Loucy (cell line): ENCODE data around the gene KLK15.
A peak's percentile ranks its signal among the peaks of the same experiment; 100 is the strongest.

Source experiments
- H2AFZ ChIP-seq: fragments of 200-600 bp; sonication (generic); 2 replicates; pipeline ENCODE4 v1.6.0; 2016; ENCODE audit warnings: antibody characterized with exemption, mild to moderate bottlenecking, low read length, moderate library complexity
- H3F3A ChIP-seq: fragments of 200-600 bp; 2 replicates; pipeline ENCODE4 v1.6.0; 2016; ENCODE audit warnings: antibody characterized with exemption, low read depth, mild to moderate bottlenecking
- H3K27me3 ChIP-seq: fragments of 200-600 bp; sonication (generic); 2 replicates; pipeline ENCODE4 v1.6.1; 2014; ENCODE audit warnings: low read length, mild to moderate bottlenecking; ENCODE audit not compliant: insufficient read depth, poor library complexity, severe bottlenecking
- H3K36me3 ChIP-seq: fragments of 200-600 bp; sonication (generic); 2 replicates; pipeline ENCODE4 v1.6.1; 2016; ENCODE audit warnings: low read length; ENCODE audit not compliant: insufficient read depth
- H3K4me1 ChIP-seq: fragments of 200-600 bp; sonication (generic); 2 replicates; pipeline ENCODE4 v1.5.1; 2014; ENCODE audit warnings: low read length, mild to moderate bottlenecking; ENCODE audit not compliant: insufficient read depth, poor library complexity, severe bottlenecking
- H3K4me2 ChIP-seq: fragments of 200-600 bp; sonication (generic); 2 replicates; pipeline ENCODE4 v1.6.0; 2014; ENCODE audit warnings: antibody characterized with exemption, low read length, low read depth, mild to moderate bottlenecking; ENCODE audit not compliant: poor library complexity, severe bottlenecking
- H3K4me3 ChIP-seq: fragments of 200-600 bp; sonication (generic); 2 replicates; pipeline ENCODE4 v1.5.1; 2014; ENCODE audit warnings: low read length, mild to moderate bottlenecking, mixed read lengths; ENCODE audit not compliant: poor library complexity, severe bottlenecking
- H3K79me2 ChIP-seq: fragments of 200-600 bp; sonication (generic); 2 replicates; pipeline ENCODE4 v1.6.1; 2014; ENCODE audit warnings: low read length; ENCODE audit not compliant: insufficient read depth
- H3K9ac ChIP-seq: fragments of 200-600 bp; sonication (generic); 2 replicates; pipeline ENCODE4 v1.6.0; 2014; ENCODE audit warnings: mild to moderate bottlenecking, low read depth, low read length, moderate library complexity; ENCODE audit not compliant: poor library complexity, severe bottlenecking
- H3K9me2 ChIP-seq: fragments of 200-600 bp; sonication (generic); replicated peaks from 2 replicates; pipeline ENCODE4 v1.6.1; 2016; ENCODE audit warnings: low read depth, low read length, mixed read lengths
- H3K9me3 ChIP-seq: fragments of 200-600 bp; sonication (generic); 2 replicates; pipeline ENCODE4 v1.6.1; 2014; ENCODE audit warnings: mild to moderate bottlenecking, antibody characterized with exemption, low read length, low read depth; ENCODE audit not compliant: insufficient read depth
- H4K20me1 ChIP-seq: fragments of 200-600 bp; sonication (generic); 2 replicates; pipeline ENCODE4 v1.6.0; 2014; ENCODE audit warnings: antibody characterized with exemption, low read length, mild to moderate bottlenecking; ENCODE audit not compliant: insufficient read depth, poor library complexity, severe bottlenecking
- EZH2phosphoT487 ChIP-seq: fragments of 200-600 bp; IDR thresholded peaks from 2 replicates; pipeline ENCODE4 v1.6.1; 2018; ENCODE audit warnings: antibody characterized with exemption, mild to moderate bottlenecking, moderate library complexity, borderline replicate concordance
- TF ChIP-seq, protein P1 (sequence below): fragments of 200-600 bp; sonication (generic); conservative IDR thresholded peaks from 2 replicates; pipeline ENCODE4 v1.5.1; 2014; ENCODE audit warnings: mild to moderate bottlenecking, antibody characterized with exemption, low read length

Gene KLK15

DNA sequence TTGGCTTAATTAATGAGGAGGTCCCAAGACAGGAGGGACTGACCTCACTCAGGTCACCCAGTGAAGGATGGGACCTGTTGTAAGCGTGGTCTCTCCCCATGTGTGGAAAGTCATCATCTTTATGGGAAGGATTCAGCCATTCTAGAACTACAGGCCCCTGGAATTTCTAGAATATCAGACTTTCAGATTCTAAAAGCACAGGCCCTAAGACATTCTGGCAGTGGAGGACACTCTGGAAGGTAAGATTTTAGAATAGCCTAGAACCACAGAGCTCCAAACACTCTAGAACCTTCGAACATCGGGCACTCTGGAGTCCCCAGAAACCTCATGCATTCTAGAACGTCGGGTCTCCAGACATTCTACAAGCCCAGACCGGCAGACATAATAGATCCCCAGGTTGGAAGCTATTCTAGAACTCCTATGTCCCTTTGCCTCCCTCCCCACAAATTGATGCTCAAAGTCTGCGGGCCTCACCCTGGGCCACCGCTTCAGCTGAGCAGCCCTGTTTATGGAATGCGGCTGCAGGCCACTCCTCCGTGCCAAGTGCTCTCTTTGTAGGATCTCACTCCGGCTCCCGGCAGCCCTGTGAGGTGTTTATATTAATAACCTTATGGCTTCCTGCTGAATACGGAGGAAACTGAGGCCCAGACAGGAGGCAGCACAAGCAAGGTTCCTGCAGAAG, 1.9 kb upstream of the KLK15 start:
- Histone ChIP-seq H3F3A (no peaks in the 10 kb centered on the region), H3K9me2 (no peaks in the 10 kb centered on the region), H3K4me3 (peak overlapping the region; percentile 69), H3K9ac (peak overlapping the region; percentile 45), H2AFZ (peak overlapping the region; percentile 90), H3K27me3 (no peaks in the 10 kb centered on the region), H4K20me1 (no peaks in the 10 kb centered on the region), H3K9me3 (no peaks in the 10 kb centered on the region), H3K4me1 (no peaks in the 10 kb centered on the region), H3K36me3 (no peaks in the 10 kb centered on the region), H3K79me2 (no peaks in the 10 kb centered on the region), H3K4me2 (peak overlapping the region; percentile 52)
- TF ChIP-seq, protein P1, sequence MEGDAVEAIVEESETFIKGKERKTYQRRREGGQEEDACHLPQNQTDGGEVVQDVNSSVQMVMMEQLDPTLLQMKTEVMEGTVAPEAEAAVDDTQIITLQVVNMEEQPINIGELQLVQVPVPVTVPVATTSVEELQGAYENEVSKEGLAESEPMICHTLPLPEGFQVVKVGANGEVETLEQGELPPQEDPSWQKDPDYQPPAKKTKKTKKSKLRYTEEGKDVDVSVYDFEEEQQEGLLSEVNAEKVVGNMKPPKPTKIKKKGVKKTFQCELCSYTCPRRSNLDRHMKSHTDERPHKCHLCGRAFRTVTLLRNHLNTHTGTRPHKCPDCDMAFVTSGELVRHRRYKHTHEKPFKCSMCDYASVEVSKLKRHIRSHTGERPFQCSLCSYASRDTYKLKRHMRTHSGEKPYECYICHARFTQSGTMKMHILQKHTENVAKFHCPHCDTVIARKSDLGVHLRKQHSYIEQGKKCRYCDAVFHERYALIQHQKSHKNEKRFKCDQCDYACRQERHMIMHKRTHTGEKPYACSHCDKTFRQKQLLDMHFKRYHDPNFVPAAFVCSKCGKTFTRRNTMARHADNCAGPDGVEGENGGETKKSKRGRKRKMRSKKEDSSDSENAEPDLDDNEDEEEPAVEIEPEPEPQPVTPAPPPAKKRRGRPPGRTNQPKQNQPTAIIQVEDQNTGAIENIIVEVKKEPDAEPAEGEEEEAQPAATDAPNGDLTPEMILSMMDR: no peak
- TF ChIP-seq EZH2phosphoT487: no peak

DNA sequence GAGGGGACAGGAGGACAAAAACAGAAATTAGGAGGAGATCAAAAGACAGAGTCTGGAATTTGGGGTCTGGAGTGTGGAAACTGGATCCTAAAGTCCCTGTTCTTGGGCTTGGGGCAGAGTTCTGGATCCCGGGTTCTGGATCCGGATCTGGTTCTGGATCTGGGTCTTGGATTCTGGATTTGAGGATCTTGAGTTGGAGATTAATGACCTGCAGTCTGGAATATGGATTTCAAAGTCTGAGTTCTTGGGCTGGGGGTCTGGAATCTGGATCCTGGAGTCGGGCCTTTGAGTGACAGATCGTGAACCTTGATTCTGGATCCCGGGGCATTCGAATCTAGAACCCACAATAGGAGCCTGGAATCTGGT, 411 bp upstream of the KLK15 start:
- Histone ChIP-seq H3K79me2 (no peaks in the 10 kb centered on the region), H3K9me3 (no peaks in the 10 kb centered on the region), H3F3A (no peaks in the 10 kb centered on the region), H3K4me2 (no peak overlapping the region), H3K4me3 (no peak overlapping the region), H2AFZ (no peak overlapping the region), H3K4me1 (no peaks in the 10 kb centered on the region), H3K9ac (no peak overlapping the region), H3K36me3 (no peaks in the 10 kb centered on the region), H4K20me1 (no peaks in the 10 kb centered on the region), H3K9me2 (no peaks in the 10 kb centered on the region), H3K27me3 (no peaks in the 10 kb centered on the region)
- TF ChIP-seq, protein P1: no peak
- TF ChIP-seq EZH2phosphoT487: no peak

DNA sequence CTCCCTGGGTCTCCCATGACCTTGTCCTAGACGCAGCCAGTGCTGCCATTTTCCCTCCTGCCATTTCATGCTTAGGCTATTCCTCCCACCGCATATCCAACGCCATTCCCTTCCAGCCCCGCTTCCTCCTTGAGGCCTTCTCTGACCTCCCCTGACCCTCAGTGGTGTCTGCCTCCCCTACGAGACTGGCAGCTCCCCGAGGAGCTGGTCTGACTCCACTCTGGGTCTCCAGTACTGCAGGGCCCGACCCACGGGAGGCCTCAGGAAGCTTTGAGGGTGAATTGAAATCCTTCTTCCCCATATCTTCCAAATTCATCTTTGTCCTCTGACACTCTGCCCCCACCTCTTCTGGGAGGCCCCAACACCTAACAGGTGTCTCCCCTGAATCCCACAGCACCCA, 708 bp downstream of the KLK15 start:
- Histone ChIP-seq H3K27me3 (no peaks in the 10 kb centered on the region), H3K4me2 (no peak overlapping the region), H2AFZ (no peak overlapping the region), H3F3A (no peaks in the 10 kb centered on the region), H3K4me1 (no peaks in the 10 kb centered on the region), H3K9me3 (no peaks in the 10 kb centered on the region), H3K79me2 (no peaks in the 10 kb centered on the region), H3K4me3 (no peak overlapping the region), H4K20me1 (no peaks in the 10 kb centered on the region), H3K9ac (no peak overlapping the region), H3K9me2 (no peaks in the 10 kb centered on the region), H3K36me3 (no peaks in the 10 kb centered on the region)
- TF ChIP-seq, protein P1: no peak
- no peak for TF ChIP-seq EZH2phosphoT487
